HL-60 (cell line): ENCODE measurements around the gene ROBO4.

Experiments
- GABPA ChIP-seq: IDR thresholded peaks from 2 replicates; pipeline ENCODE4 v1.6.1; 2012; ENCODE audit warnings: low read depth
- POLR2AphosphoS5 ChIP-seq: IDR thresholded peaks from 2 replicates; pipeline ENCODE4 v1.6.1; 2012; ENCODE audit warnings: low read depth
- SPI1 ChIP-seq: IDR thresholded peaks from 2 replicates; pipeline ENCODE4 v1.6.1; 2012; ENCODE audit warnings: low read depth, mild to moderate bottlenecking, borderline replicate concordance
- TF ChIP-seq, protein P1 (sequence below): IDR thresholded peaks from 2 replicates; pipeline ENCODE4 v1.6.1; 2012; ENCODE audit warnings: low read depth; ENCODE audit not compliant: insufficient replicate concordance
- TF ChIP-seq, protein P2 (sequence below): IDR thresholded peaks from one replicate; pipeline ENCODE4 v1.5.1; 2011; ENCODE audit warnings: low read length, control low read depth, inconsistent platforms; ENCODE audit not compliant: insufficient read depth

DNA sequence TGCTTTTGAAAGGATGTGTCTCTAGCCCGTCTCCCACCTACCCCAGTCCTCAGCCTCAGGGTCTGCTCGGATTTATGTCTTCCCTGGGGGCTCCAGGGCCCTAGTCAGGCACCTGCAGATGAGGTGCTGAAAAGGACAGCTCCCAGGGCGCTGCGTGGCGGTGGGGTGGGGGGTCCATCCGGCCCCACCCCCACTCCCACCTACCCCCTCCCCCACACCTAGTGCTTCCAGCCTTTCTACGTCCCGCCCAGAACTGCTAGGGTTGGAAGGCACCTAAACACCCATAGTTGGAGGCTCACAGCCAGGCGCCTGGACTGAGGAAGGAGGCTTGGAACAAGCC lies 33.9 kb downstream of the ROBO4 start:
- TF ChIP-seq, protein P1, sequence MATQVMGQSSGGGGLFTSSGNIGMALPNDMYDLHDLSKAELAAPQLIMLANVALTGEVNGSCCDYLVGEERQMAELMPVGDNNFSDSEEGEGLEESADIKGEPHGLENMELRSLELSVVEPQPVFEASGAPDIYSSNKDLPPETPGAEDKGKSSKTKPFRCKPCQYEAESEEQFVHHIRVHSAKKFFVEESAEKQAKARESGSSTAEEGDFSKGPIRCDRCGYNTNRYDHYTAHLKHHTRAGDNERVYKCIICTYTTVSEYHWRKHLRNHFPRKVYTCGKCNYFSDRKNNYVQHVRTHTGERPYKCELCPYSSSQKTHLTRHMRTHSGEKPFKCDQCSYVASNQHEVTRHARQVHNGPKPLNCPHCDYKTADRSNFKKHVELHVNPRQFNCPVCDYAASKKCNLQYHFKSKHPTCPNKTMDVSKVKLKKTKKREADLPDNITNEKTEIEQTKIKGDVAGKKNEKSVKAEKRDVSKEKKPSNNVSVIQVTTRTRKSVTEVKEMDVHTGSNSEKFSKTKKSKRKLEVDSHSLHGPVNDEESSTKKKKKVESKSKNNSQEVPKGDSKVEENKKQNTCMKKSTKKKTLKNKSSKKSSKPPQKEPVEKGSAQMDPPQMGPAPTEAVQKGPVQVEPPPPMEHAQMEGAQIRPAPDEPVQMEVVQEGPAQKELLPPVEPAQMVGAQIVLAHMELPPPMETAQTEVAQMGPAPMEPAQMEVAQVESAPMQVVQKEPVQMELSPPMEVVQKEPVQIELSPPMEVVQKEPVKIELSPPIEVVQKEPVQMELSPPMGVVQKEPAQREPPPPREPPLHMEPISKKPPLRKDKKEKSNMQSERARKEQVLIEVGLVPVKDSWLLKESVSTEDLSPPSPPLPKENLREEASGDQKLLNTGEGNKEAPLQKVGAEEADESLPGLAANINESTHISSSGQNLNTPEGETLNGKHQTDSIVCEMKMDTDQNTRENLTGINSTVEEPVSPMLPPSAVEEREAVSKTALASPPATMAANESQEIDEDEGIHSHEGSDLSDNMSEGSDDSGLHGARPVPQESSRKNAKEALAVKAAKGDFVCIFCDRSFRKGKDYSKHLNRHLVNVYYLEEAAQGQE, result peak; percentile 86
- TF ChIP-seq, protein P2, sequence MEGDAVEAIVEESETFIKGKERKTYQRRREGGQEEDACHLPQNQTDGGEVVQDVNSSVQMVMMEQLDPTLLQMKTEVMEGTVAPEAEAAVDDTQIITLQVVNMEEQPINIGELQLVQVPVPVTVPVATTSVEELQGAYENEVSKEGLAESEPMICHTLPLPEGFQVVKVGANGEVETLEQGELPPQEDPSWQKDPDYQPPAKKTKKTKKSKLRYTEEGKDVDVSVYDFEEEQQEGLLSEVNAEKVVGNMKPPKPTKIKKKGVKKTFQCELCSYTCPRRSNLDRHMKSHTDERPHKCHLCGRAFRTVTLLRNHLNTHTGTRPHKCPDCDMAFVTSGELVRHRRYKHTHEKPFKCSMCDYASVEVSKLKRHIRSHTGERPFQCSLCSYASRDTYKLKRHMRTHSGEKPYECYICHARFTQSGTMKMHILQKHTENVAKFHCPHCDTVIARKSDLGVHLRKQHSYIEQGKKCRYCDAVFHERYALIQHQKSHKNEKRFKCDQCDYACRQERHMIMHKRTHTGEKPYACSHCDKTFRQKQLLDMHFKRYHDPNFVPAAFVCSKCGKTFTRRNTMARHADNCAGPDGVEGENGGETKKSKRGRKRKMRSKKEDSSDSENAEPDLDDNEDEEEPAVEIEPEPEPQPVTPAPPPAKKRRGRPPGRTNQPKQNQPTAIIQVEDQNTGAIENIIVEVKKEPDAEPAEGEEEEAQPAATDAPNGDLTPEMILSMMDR, result no peak
- TF ChIP-seq POLR2AphosphoS5 (no peak), GABPA (no peak), SPI1 (no peak)
